Sigmoid colon (tissue), 7 donors: ENCODE results near the gene SORCS2. TPM values are rescaled to one million over a fixed set of nuclear protein-coding genes. Genes with fewer than 3 reads are reported as not detected.

Experiments used
- DNase-seq: peaks from one replicate; pipeline ENCODE4 v3.0.0-alpha.2; 2019
- H3K27ac ChIP-seq, 4 donors: fragments of 200-600 bp; sonication (generic); one replicate each; pipeline ENCODE4 v1.5.1; 2016 to 2019; ENCODE audit warnings: mild to moderate bottlenecking in 1 of 4
- H3K27me3 ChIP-seq, 3 donors: fragments of 200-600 bp; sonication (generic); one replicate each; pipeline ENCODE4 v1.5.1; 2019; ENCODE audit warnings: mild to moderate bottlenecking in 1 of 3
- H3K36me3 ChIP-seq, 4 donors: fragments of 200-600 bp; sonication (generic); one replicate each; pipeline ENCODE4 v1.5.1; 2016 to 2019
- H3K4me1 ChIP-seq, 4 donors: fragments of 200-600 bp; sonication (generic); one replicate each; pipeline ENCODE4 v1.5.1; 2017 to 2019
- H3K4me3 ChIP-seq, 4 donors: fragments of 200-600 bp; sonication (generic); one replicate each; pipeline ENCODE4 v1.5.1; 2017 to 2019; ENCODE audit warnings: mild to moderate bottlenecking in 2 of 4, moderate library complexity in 1 of 4
- H3K9me3 ChIP-seq, 4 donors: fragments of 200-600 bp in 3 of 4; sonication (generic) in 3 of 4; one replicate each; pipeline versions ENCODE4 v1.5.1 to v1.6.1; 2013 to 2019
- EP300 ChIP-seq, 4 donors: sonication (generic); formaldehyde crosslinking; IDR thresholded peaks; one replicate each; pipeline ENCODE4 v1.6.1; 2017; ENCODE audit warnings: antibody characterized with exemption in 4 of 4
- POLR2A ChIP-seq, 2 donors: fragments of 450-650 bp; IDR thresholded peaks; one replicate each; pipeline ENCODE4 v1.6.1; 2016; ENCODE audit warnings: antibody characterized with exemption in 2 of 2, mild to moderate bottlenecking in 2 of 2, moderate library complexity in 2 of 2
- POLR2AphosphoS5 ChIP-seq, 4 donors: sonication (generic); formaldehyde crosslinking; IDR thresholded peaks; one replicate each; pipeline ENCODE4 v1.6.1; 2017; ENCODE audit warnings: antibody characterized with exemption in 4 of 4
- WGBS, 2 donors: extraction: QIAGEN DNeasy Blood & Tissue Kit; methylation state at CpG; one replicate each; pipeline ENCODE4 v1.1.7; 2013; 5-methylcytosine and 5-hydroxymethylcytosine counted together
- intact Hi-C: fragments of 100-400 bp; cut with DNase I; formaldehyde crosslinking; loops from one replicate; pipeline ENCODE4 v1.15.1; 2023
- polyA plus RNA-seq, 3 donors: library from polyadenylated mRNA; stranded (reverse); fragments of 200-250 nt; gene quantifications; one replicate each; pipeline ENCODE4 v1.2.3, GENCODE V29; 2013
- total RNA-seq, 4 donors: library from RNA; depleted of rRNA; stranded (reverse); fragments of >200 nt; gene quantifications; one replicate each; pipeline ENCODE4 v1.1.0, GENCODE V29; 2016
- TF ChIP-seq, protein P1 (sequence below), 4 experiments: fragments of 450-650 bp in 3 of 4; fragments of 200-600 bp in 1 of 4; IDR thresholded peaks; one replicate each; pipeline ENCODE4 v1.5.1; 2016 to 2019; ENCODE audit warnings: antibody characterized with exemption in 4 of 4, mild to moderate bottlenecking in 3 of 4, moderate library complexity in 2 of 4
- donor health status: healthy with polysubstance abuse.
- donor health status: Bipolar disorder and iron deficiency.
- donor health status: healthy.

SORCS2 gene
- total and polyA plus RNA-seq, 7 donors = 1.8 to 6.4 (median 3.9) TPM; not detected in 2

DNA sequence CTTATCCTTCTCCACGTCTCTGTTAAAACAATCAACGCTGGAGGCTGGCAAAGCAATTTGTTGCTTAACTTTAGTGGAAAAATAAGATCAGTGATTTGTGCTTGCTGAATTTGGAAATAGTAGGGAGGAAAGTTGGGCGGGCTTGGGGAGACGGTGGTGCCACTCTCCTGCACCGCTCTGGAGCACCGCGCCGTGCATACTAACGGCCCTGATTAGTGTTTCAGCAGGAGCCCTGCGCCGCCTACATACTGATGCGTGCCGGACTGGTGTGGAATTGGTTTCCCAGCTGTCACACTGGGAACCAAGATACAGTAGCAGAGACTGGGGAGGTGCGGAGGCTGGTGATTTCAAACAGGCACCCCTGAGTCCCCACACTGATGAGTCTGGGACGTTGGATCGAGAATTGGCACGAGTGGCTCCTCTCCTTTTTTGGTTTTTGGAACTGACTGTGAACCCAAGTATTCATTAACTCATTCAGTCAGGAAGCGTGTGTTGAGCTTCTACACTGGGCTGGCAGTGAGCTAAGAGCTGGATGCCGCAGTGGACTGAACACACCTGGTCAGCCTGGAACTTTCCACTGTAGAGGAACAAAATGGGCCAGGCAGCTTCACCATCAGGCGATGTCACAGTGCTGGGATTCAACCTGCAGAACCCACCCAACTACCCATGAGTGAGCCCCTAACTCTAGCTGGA is 271.4 kb downstream of the SORCS2 start:
- Histone ChIP-seq H3K4me3 (no peak overlapping the region), H3K9me3 (peaks cover 0 to 9% (median 0%) of the 10 kb centered on the region in 4 donors)

DNA sequence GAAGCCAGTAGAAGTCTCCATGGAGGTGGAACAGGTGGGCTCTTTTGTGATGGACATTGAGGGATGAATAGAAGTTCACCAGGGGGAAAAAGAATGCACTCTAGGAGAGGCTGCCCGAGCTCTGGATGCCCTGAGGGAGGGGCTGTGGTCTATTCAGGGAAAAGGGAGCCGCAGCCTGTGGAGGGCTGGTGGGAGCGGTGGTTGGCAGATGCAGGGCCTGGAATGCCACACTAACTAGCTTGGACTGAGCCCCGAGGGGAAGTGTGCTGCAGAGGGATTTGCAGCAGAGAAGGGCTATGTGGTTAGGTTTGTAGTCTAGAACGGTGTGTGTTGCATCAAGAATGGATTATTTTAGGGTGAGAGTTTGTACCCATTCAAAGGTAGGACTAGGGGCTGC is 271.9 kb downstream of the SORCS2 start:
- Histone ChIP-seq H3K27me3 (no peaks in the 10 kb centered on the region), H3K4me1 (peaks cover 0 to 17% (median 7%) of the 10 kb centered on the region in 4 donors), H3K36me3 (no peaks in the 10 kb centered on the region), H3K4me3 (no peak overlapping the region), H3K27ac (no peak overlapping the region), H3K9me3 (peaks cover 0 to 9% (median 0%) of the 10 kb centered on the region in 4 donors)
- intact Hi-C loops = no loop called here
- TF ChIP-seq POLR2A (IDR thresholded peaks at IDR 0.05) (no peak), POLR2AphosphoS5 (IDR thresholded peaks at IDR 0.05) (no peak), EP300 (IDR thresholded peaks at IDR 0.05) (no peak)
- no peak for DNase-seq
- 82 to 83% methylated on average over 5 of the region's 5 CpGs for WGBS, 2 donors

More for the DNA sequence above, 271.4 kb downstream of the SORCS2 start:
- no peak for DNase-seq
- Histone ChIP-seq H3K27me3 (no peaks in the 10 kb centered on the region), H3K27ac (no peak overlapping the region), H3K4me1 (peaks cover 0 to 17% (median 7%) of the 10 kb centered on the region in 4 donors), H3K36me3 (no peaks in the 10 kb centered on the region)
- 82 to 86% methylated on average over 20 of the region's 20 CpGs for WGBS, 2 donors
- TF ChIP-seq EP300 (IDR thresholded peaks at IDR 0.05) (no peak), POLR2A (IDR thresholded peaks at IDR 0.05) (no peak), POLR2AphosphoS5 (IDR thresholded peaks at IDR 0.05) (no peak)
- TF ChIP-seq, protein P1, sequence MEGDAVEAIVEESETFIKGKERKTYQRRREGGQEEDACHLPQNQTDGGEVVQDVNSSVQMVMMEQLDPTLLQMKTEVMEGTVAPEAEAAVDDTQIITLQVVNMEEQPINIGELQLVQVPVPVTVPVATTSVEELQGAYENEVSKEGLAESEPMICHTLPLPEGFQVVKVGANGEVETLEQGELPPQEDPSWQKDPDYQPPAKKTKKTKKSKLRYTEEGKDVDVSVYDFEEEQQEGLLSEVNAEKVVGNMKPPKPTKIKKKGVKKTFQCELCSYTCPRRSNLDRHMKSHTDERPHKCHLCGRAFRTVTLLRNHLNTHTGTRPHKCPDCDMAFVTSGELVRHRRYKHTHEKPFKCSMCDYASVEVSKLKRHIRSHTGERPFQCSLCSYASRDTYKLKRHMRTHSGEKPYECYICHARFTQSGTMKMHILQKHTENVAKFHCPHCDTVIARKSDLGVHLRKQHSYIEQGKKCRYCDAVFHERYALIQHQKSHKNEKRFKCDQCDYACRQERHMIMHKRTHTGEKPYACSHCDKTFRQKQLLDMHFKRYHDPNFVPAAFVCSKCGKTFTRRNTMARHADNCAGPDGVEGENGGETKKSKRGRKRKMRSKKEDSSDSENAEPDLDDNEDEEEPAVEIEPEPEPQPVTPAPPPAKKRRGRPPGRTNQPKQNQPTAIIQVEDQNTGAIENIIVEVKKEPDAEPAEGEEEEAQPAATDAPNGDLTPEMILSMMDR (IDR thresholded peaks at IDR 0.05) = no peak
- intact Hi-C loops = no loop called here

DNA sequence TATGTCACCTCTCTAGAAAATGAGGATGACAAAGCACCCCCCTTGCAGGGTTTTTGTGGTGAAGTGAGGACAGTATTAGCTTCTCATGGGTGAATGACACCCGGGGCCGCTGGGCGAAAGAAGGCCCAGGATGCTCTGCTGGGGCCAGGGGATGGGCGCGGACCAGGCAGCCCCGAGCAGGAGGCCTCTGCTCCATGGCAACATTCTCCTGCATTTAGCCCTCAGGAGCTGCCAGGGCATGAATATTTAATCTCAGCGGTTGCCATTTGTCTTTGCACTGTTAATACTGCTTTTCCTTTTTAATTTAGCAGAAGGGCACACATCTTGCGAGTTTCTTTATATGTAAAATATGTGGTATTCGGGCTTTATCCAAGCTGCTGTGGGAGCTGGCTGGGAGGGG is 272.7 kb downstream of the SORCS2 start:
- Histone ChIP-seq H3K27ac (no peak overlapping the region), H3K9me3 (peaks cover 0 to 9% (median 0%) of the 10 kb centered on the region in 4 donors), H3K4me1 (peaks cover 0 to 17% (median 7%) of the 10 kb centered on the region in 4 donors), H3K36me3 (no peaks in the 10 kb centered on the region), H3K4me3 (no peak overlapping the region), H3K27me3 (no peaks in the 10 kb centered on the region)
- intact Hi-C loops = no loop called here
- DNase-seq = no peak
- WGBS, 2 donors = 85 to 89% methylated on average over 9 of the region's 9 CpGs
- TF ChIP-seq POLR2A (IDR thresholded peaks at IDR 0.05) = no peak
- TF ChIP-seq, protein P1 (IDR thresholded peaks at IDR 0.05) = no peak
- TF ChIP-seq POLR2AphosphoS5 (IDR thresholded peaks at IDR 0.05) = no peak
- TF ChIP-seq EP300 (IDR thresholded peaks at IDR 0.05) = no peak

- Histone ChIP-seq H3K36me3 (no peaks in the 10 kb centered on the region), H3K9me3 (peaks cover 0 to 9% (median 0%) of the 10 kb centered on the region in 4 donors), H3K27me3 (no peaks in the 10 kb centered on the region), H3K4me1 (peaks cover 0 to 17% (median 7%) of the 10 kb centered on the region in 4 donors), H3K4me3 (no peak overlapping the region), H3K27ac (no peak overlapping the region)
- intact Hi-C loops = no loop called here
- WGBS, 2 donors = 73 to 87% methylated on average over 8 of the region's 8 CpGs
- TF ChIP-seq POLR2AphosphoS5 (IDR thresholded peaks at IDR 0.05) (no peak), POLR2A (IDR thresholded peaks at IDR 0.05) (no peak), EP300 (IDR thresholded peaks at IDR 0.05) (no peak)
- TF ChIP-seq, protein P1 (IDR thresholded peaks at IDR 0.05) = no peak
- DNase-seq = no peak
These were observed 273.9 kb downstream of the SORCS2 start for GRCh38 chr4:7466215-7466614.

GRCh38 chr4:7466904-7467303 is 274.6 kb downstream of the SORCS2 start:
- H3K4me1 ChIP-seq = peaks cover 0 to 17% (median 7%) of the 10 kb centered on the region in 4 donors
- H3K9me3 ChIP-seq = peaks cover 0 to 9% (median 0%) of the 10 kb centered on the region in 4 donors
- H3K27ac ChIP-seq = no peak overlapping the region
- TF ChIP-seq POLR2AphosphoS5 (IDR thresholded peaks at IDR 0.05) = no peak
- no peak for TF ChIP-seq EP300 (IDR thresholded peaks at IDR 0.05)
- TF ChIP-seq, protein P1 (IDR thresholded peaks at IDR 0.05) = no peak
- TF ChIP-seq POLR2A (IDR thresholded peaks at IDR 0.05) = no peak
- no peak overlapping the region for H3K4me3 ChIP-seq
- intact Hi-C loops = no loop called here
- no peaks in the 10 kb centered on the region for H3K27me3 ChIP-seq
- WGBS, 2 donors = 87 to 88% methylated on average over 7 of the region's 7 CpGs
- DNase-seq = no peak
- no peaks in the 10 kb centered on the region for H3K36me3 ChIP-seq
